HepG2 (cell line): ENCODE data around the gene POU2F1. TPM values are rescaled to one million over a fixed set of nuclear protein-coding genes. Genes with fewer than 3 reads are reported as not detected.

Source experiments
- ATAC-seq: fragments of 200-7000 bp; cut with Tn5 transposase; 3 replicates; pipeline ENCODE4 v1.9.1; 2020; ENCODE audit warnings: mild to moderate bottlenecking, moderate library complexity
- BruUV-seq: library from RNA; stranded (reverse); fragments of 400-500 nt; replicated peaks from 2 replicates; lab custom pipeline; 2021; lab: Mats Ljungman, UMichigan
- CTCF ChIA-PET: fragments of 300-600 bp; formaldehyde crosslinking; extraction: SDS; loops from one replicate; lab custom pipeline; 2021; ENCODE audit warnings: low total read pairs, inconsistent platforms, low intra/inter-chr PET ratio; lab: Yijun Ruan, JAX
- POLR2A ChIA-PET: fragments of 350-600 bp; sonication (Branson Sonifier 250); formaldehyde crosslinking; loops from one replicate; lab custom pipeline; 2020; ENCODE audit warnings: antibody characterized with exemption, inconsistent platforms; lab: Yijun Ruan, JAX
- DNase-seq: peaks from one replicate; pipeline ENCODE4 v3.0.0-alpha.2; 2015; ENCODE audit warnings: low spot score
- FAIRE-seq: peaks from 3 replicates; lab custom pipeline; 2011; peaks lifted over from hg19 to GRCh38; lab: Jason Lieb, UNC
- H2AFZ ChIP-seq: one replicate; pipeline ENCODE4 v1.6.1; 2011; ENCODE audit warnings: low read length, inconsistent platforms
- H3K27ac ChIP-seq: fragments of 300-600 bp; 3 replicates; pipeline ENCODE4 v1.8.0; 2011; ENCODE audit warnings: mixed run types, mild to moderate bottlenecking, mixed read lengths, low read length, inconsistent platforms; ENCODE audit not compliant: insufficient read depth; ENCODE audit errors: extremely low read length
- H3K27me3 ChIP-seq, 2 experiments: fragments of 200-600 bp in 1 of 2; 2 replicates in 1 of 2; 3 replicates in 1 of 2; pipeline versions ENCODE4 v1.6.0 to v1.8.0; 2011; ENCODE audit warnings: low read length in 2 of 2, mild to moderate bottlenecking in 2 of 2, moderate library complexity in 2 of 2, inconsistent platforms in 1 of 2; ENCODE audit not compliant: insufficient read depth in 2 of 2, control insufficient read depth in 1 of 2
- H3K36me3 ChIP-seq, 2 experiments: fragments of 200-600 bp in 1 of 2; replicated peaks in 1 of 2; 2 replicates in 1 of 2; 3 replicates in 1 of 2; pipeline versions ENCODE4 v1.5.1 to v1.8.0; 2011; ENCODE audit warnings: low read length in 2 of 2, inconsistent platforms in 1 of 2; ENCODE audit not compliant: insufficient read depth in 2 of 2, control insufficient read depth in 1 of 2
- H3K4me1 ChIP-seq: 2 replicates; pipeline ENCODE4 v1.5.1; 2012; ENCODE audit warnings: low read length, inconsistent platforms; ENCODE audit not compliant: insufficient read depth
- H3K4me2 ChIP-seq: 2 replicates; pipeline ENCODE4 v1.6.0; 2011; ENCODE audit warnings: low read depth, low read length, inconsistent platforms
- H3K4me3 ChIP-seq, 3 experiments: fragments of 200-600 bp in 1 of 3; sonication (generic), shearing (Covaris generic) in 1 of 3; replicated peaks in 1 of 3; 2 replicates each; pipeline ENCODE4 v1.5.1; 2011 to 2016; ENCODE audit warnings: low read length in 3 of 3, inconsistent platforms in 2 of 3, low read depth in 2 of 3, mild to moderate bottlenecking in 2 of 3, control low read depth in 1 of 3, mixed read lengths in 1 of 3; ENCODE audit not compliant: insufficient read depth in 1 of 3
- H3K79me2 ChIP-seq: one replicate; pipeline ENCODE4 v1.6.1; 2011; ENCODE audit warnings: low read length, inconsistent platforms; ENCODE audit not compliant: insufficient read depth
- H3K9ac ChIP-seq: 2 replicates; pipeline ENCODE4 v1.6.0; 2011; ENCODE audit warnings: mild to moderate bottlenecking, low read depth, low read length, inconsistent platforms; ENCODE audit not compliant: insufficient read depth
- H3K9me3 ChIP-seq: 2 replicates; pipeline ENCODE4 v1.5.1; 2012; ENCODE audit warnings: mild to moderate bottlenecking, low read length
- H4K20me1 ChIP-seq: 2 replicates; pipeline ENCODE4 v1.6.0; 2011; ENCODE audit warnings: inconsistent platforms, mild to moderate bottlenecking, low read length, moderate library complexity; ENCODE audit not compliant: insufficient read depth
- ATF7 ChIP-seq, 2 experiments: fragments of 450-650 bp in 1 of 2; sonication (generic) in 1 of 2; formaldehyde crosslinking in 1 of 2; IDR thresholded peaks; 2 replicates each; pipeline versions ENCODE4 v1.4.0 to v1.6.1; 2016 to 2020; ENCODE audit warnings: antibody characterized with exemption in 1 of 2, mild to moderate bottlenecking in 1 of 2, missing genetic modification reagents in 1 of 2
- ATF7-NPFF ChIP-seq: sonication (generic); formaldehyde crosslinking; IDR thresholded peaks from 2 replicates; pipeline ENCODE4 v1.8.1; 2023; ENCODE audit warnings: mild to moderate bottlenecking, low read depth, missing genetic modification reagents, moderate library complexity
- FUBP1 ChIP-seq: sonication (generic); formaldehyde crosslinking; IDR thresholded peaks from 2 replicates; pipeline ENCODE4 v1.5.1; 2020; ENCODE audit warnings: missing genetic modification reagents, mild to moderate bottlenecking, borderline replicate concordance
- MAFK ChIP-seq, 2 experiments: IDR thresholded peaks in 1 of 2; conservative IDR thresholded peaks in 1 of 2; 2 replicates each; pipeline ENCODE4 v1.6.1; 2011; ENCODE audit warnings: improper control_type of control experiment in 2 of 2, low read length in 2 of 2
- MED13 ChIP-seq: sonication (generic); formaldehyde crosslinking; IDR thresholded peaks from 2 replicates; pipeline ENCODE4 v1.5.0; 2020; ENCODE audit warnings: missing genetic modification reagents
- NBN ChIP-seq: fragments of 450-650 bp; conservative IDR thresholded peaks from 2 replicates; pipeline ENCODE4 v1.6.1; 2017
- REXO4 ChIP-seq: sonication (generic); formaldehyde crosslinking; IDR thresholded peaks from 2 replicates; pipeline ENCODE4 v1.8.0; 2022; ENCODE audit warnings: missing genetic modification reagents, mild to moderate bottlenecking, borderline replicate concordance
- SIN3B ChIP-seq: fragments of 150-350 bp; IDR thresholded peaks from 2 replicates; pipeline ENCODE4 v1.6.1; 2014; ENCODE audit warnings: low read length
- SMARCE1 ChIP-seq: fragments of 450-650 bp; IDR thresholded peaks from 2 replicates; pipeline ENCODE4 v1.6.1; 2017; ENCODE audit warnings: borderline replicate concordance
- ZBTB37 ChIP-seq: sonication (generic); formaldehyde crosslinking; IDR thresholded peaks from 2 replicates; pipeline ENCODE4 v1.4.0; 2020; ENCODE audit warnings: mild to moderate bottlenecking, missing genetic modification reagents
- ZNF24 ChIP-seq: fragments of 450-650 bp; IDR thresholded peaks from 2 replicates; pipeline ENCODE4 v1.6.1; 2017; ENCODE audit warnings: antibody characterized with exemption, mild to moderate bottlenecking
- ZNF567 ChIP-seq: sonication (generic); formaldehyde crosslinking; IDR thresholded peaks from 2 replicates; pipeline ENCODE4 v1.8.1; 2023; ENCODE audit warnings: mild to moderate bottlenecking, missing genetic modification reagents, borderline replicate concordance
- ZNF670 ChIP-seq: sonication (generic); formaldehyde crosslinking; IDR thresholded peaks from 2 replicates; pipeline ENCODE4 v1.8.0; 2022; ENCODE audit warnings: mild to moderate bottlenecking, missing genetic modification reagents, borderline replicate concordance
- WGBS: methylation state at CpG from one replicate; pipeline ENCODE4 v1.1.6; 2017; ENCODE audit warnings: low lambda C conversion rate; 5-methylcytosine and 5-hydroxymethylcytosine counted together
- in situ Hi-C: cut with HindIII; loops from 2 replicates; pipeline ENCODE4 v1.10.0; 2017; ENCODE audit warnings: low pct_unique_long_range_greater_than_20kb; ENCODE audit not compliant: extremely low pct_ligation_motif_present
- intact Hi-C: fragments of 100-400 bp; cut with micrococcal nuclease; formaldehyde crosslinking; loops from one replicate; pipeline ENCODE4 v1.10.0; 2022; ENCODE audit not compliant: unreplicated experiment
- polyA plus RNA-seq, 8 experiments: library from polyadenylated mRNA; depleted of rRNA in 3 of 8; stranded (reverse) in 7 of 8; unstranded in 1 of 8; fragments of >200 nt; fragmentation: Illumina TruSeq in 4 of 8; extraction: Trizol in 4 of 8; gene quantifications; 2 replicates each; pipeline versions ENCODE4 v1.2.1 to v1.2.3, GENCODE V29; 2011 to 2016; ENCODE audit warnings: low read depth in 4 of 8, missing spikeins in 1 of 8, mixed read lengths in 1 of 8; ENCODE audit not compliant: insufficient read depth in 1 of 8
- total RNA-seq, 5 experiments: library from RNA; depleted of rRNA; stranded (reverse); fragments of >200 nt; fragmentation: Illumina TruSeq; extraction: Trizol; gene quantifications; 2 replicates each; pipeline ENCODE4 v1.2.3, GENCODE V29; 2016; ENCODE audit warnings: low read depth in 1 of 5

Gene POU2F1
- total and polyA plus RNA-seq, 2 of the 13 experiments (the other 11 are each of a cell fraction or from before 2014, with no cell fraction given), result 10.2 to 13.0 TPM

GRCh38 chr1:167184081-167184480 lies 36.6 kb upstream of the POU2F1 start:
- H3K27ac ChIP-seq, result no peak overlapping the region
- in situ Hi-C loops, result no loop called here
- POLR2A ChIA-PET, result no interaction called here
- TF ChIP-seq ZNF24 (no peak), ATF7 (IDR thresholded peaks at IDR 0.05) (peak; percentile 24; the same call in 1 of the 2 replicates), ATF7 (CRISPR knock-in tag; IDR thresholded peaks at IDR 0.05) (no peak)
- no peak overlapping the region for H3K9ac ChIP-seq
- H3K27me3 ChIP-seq, result no peaks in the 10 kb centered on the region; a peak in 1 of 5 replicates
- no peaks in the 10 kb centered on the region for H3K4me1 ChIP-seq
- BruUV-seq, result no TSS peak
- 3% methylated on average over 2 of the region's 2 CpGs for WGBS
- CTCF ChIA-PET, result no interaction called here
- no peak for FAIRE-seq
- no peak for DNase-seq
- no peaks in the 10 kb centered on the region for H3K36me3 ChIP-seq
- H3K79me2 ChIP-seq, result no peaks in the 10 kb centered on the region
- no peak for ATAC-seq
- no peak overlapping the region for H3K4me2 ChIP-seq
- H2AFZ ChIP-seq, result no peak overlapping the region
- H3K4me3 ChIP-seq, result no peak overlapping the region
- no peaks in the 10 kb centered on the region for H4K20me1 ChIP-seq
- intact Hi-C loops, result no loop called here
- H3K9me3 ChIP-seq, result no peaks in the 10 kb centered on the region

- Histone ChIP-seq H4K20me1 (no peaks in the 10 kb centered on the region), H3K4me3 (no peak overlapping the region), H3K79me2 (no peaks in the 10 kb centered on the region), H3K27ac (no peak overlapping the region), H3K9ac (no peak overlapping the region), H3K4me2 (no peak overlapping the region), H3K36me3 (no peaks in the 10 kb centered on the region), H3K4me1 (no peaks in the 10 kb centered on the region), H3K9me3 (no peaks in the 10 kb centered on the region), H2AFZ (no peak overlapping the region), H3K27me3 (no peaks in the 10 kb centered on the region; a peak in 1 of 5 replicates)
- FAIRE-seq (no peak), ATAC-seq (no peak), DNase-seq (no peak)
- CTCF ChIA-PET, result no interaction called here
- in situ Hi-C loops, result no loop called here
- WGBS, result 36% methylated on average over 3 of the region's 3 CpGs
- no TSS peak for BruUV-seq
- POLR2A ChIA-PET, result no interaction called here
- intact Hi-C loops, result no loop called here
- TF ChIP-seq SMARCE1 (no peak), ZNF567 (no peak), MAFK (conservative IDR thresholded peaks at IDR 0.05 in 1 of 2, IDR thresholded peaks at IDR 0.05 in 1 of 2; ENCODE audit: low read length in 2 of 2) (no peak), REXO4 (no peak), FUBP1 (no peak), ZNF670 (CRISPR knock-in tag) (no peak), ZBTB37 (CRISPR knock-in tag) (no peak), SIN3B (no peak), ATF7-NPFF (CRISPR knock-in tag) (no peak), NBN (no peak), MED13 (CRISPR knock-in tag) (no peak)
Observed at GRCh38 chr1:167185062-167185461, 35.6 kb upstream of the POU2F1 start.
